CD4-positive, alpha-beta T cell treated with Interleukin-15 for 1 hour (primary cell): ENCODE results near the gene CHIT1.

Source experiments
- DNase-seq: peaks from one replicate; pipeline ENCODE4 v3.0.0-alpha.2; 2020

The CHIT1 gene

DNA sequence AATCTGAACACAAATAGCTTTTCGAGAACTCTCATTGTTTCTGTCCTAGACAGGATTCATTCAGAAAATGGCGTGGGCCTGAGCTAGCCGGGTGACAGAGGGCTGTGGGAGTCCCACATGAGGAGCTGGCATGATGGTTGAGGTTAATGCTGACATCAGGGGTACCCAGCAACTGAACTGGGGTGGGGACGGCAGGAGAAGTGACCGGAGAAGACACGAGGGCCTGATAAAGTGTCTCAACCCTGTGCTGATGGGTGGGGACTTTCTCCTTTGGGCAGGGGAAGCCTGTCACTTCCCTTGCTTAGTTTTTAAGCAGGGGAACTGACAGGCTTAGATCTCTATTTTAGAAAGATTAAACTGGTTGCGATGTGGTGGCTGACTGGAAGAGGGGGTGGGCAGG lies 14.6 kb downstream of the CHIT1 start:
- peak; percentile 26 for DNase-seq

DNA sequence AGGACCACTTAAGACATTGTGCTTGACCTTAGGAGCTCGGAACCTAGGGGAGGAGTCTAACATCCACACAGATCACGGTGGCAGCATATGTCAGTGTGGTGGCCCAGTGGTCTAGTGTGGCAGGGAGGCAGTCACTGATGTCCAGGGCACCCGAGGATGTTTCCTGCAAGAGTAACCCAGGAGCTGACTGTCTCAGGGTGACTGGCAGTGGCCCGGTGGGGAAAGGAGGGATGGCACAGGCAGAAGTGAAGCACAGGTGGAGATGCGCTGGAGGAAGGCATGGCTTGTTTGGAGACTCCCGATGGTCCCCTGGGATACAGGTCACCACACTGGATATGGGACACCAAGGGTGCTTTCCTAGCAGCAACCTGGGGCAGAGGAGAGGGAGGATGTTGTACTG lies 16.3 kb downstream of the CHIT1 start:
- DNase-seq = no peak

- DNase-seq = no peak
These were observed 17.7 kb downstream of the CHIT1 start for GRCh38 chr1:203211812-203212211.

DNA sequence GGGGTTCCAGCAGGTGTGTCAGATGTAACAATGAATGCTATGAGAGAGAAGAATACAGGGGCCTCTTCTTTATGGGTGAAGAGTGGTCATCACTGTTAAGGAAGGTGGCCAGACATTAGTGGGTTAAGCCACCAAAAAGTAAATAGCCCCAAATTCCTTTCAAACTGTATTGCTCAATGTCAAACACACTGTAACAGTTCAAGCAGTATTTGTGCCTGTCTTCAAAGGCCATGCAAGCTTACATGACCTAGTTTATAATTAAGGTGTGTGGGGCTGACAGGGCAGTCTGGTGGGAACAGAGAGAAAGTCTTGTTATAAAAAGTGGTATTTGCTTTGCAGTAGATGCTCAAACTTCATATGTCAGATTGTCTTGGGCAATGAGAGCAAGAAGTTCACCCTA lies 18.5 kb downstream of the CHIT1 start:
- DNase-seq = no peak

DNA sequence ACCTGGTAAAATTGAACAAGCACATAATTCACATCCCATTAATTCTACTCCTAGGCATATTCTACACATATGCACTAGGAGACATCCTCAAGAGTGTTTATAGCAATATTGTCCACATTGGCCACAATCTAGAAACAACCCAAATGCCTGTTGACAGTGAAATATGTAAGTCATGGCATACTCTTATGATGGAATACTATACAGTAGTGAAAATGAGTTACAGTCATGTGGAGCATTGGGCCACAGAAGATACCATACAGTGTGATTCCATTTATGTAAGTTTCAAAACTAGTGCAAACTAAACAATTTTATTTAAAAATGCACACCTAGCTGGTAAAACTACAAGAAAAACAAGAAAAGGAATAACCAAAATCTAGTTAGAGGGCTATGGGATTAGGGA lies 19.1 kb downstream of the CHIT1 start:
- DNase-seq = no peak

- no peak for DNase-seq
These were observed 21.3 kb downstream of the CHIT1 start for GRCh38 chr1:203208181-203208580.

DNA sequence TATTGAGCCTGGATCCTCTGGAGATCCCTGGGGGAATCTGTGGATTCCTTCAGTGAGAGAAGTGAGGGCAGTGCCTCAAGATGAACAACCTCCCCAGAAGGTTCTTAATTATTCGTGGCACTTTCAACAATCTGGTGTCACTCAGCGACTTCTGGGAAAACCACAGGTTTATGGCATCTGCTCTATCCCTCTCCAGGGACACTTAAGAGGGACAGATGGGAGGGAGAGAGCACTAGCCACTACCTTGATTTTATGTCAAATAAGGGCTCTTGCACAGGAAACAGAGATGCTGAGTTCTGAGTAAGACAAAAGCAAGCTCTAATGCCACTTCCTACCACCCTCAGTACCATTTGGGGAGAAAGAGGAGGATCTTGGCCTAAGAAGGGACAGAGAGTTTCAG lies 21.7 kb downstream of the CHIT1 start:
- no peak for DNase-seq

- DNase-seq = no peak
These were observed 23.3 kb downstream of the CHIT1 start for GRCh38 chr1:203206129-203206687.

- DNase-seq = no peak
These were observed 24.7 kb downstream of the CHIT1 start for GRCh38 chr1:203204756-203205155.

DNA sequence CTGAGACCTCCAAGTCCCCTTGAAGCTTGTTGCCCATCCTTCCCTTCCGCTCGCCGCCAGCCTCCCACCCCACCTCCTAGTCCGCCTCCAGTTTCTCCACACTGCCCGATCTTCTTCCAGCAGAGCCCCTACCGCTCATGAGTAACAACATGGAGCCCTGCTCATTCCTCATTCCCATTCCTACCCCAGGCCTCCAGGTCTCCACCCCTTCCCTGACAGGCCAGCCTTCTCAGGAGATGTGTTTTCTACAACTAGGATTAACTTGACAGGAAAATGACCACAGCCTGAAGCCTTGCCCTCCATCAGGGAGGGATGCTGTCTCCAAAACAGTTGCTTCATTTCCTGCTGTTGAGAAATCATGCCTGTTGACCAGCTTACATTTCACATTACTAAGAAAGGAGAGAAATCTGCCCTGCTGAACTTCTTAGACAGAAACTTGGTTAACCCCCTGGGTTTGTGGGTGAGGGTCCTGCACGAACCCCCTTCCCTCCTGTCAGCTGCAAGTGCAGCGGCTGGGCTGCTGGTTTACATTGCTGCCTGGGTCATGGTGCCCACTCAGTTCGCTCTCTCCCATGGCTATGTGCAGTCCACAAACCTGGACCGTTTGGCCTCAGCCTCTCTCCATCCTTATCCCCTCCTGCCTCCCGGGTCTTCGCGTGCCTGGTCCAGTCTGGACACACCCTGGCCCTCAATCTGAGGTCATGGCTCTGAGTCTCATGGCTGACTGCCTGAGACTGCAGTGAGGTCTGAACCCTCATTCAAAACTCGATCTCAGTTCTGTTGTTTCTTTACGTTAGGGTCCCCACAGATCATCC lies 26.8 kb downstream of the CHIT1 start:
- no peak for DNase-seq

DNA sequence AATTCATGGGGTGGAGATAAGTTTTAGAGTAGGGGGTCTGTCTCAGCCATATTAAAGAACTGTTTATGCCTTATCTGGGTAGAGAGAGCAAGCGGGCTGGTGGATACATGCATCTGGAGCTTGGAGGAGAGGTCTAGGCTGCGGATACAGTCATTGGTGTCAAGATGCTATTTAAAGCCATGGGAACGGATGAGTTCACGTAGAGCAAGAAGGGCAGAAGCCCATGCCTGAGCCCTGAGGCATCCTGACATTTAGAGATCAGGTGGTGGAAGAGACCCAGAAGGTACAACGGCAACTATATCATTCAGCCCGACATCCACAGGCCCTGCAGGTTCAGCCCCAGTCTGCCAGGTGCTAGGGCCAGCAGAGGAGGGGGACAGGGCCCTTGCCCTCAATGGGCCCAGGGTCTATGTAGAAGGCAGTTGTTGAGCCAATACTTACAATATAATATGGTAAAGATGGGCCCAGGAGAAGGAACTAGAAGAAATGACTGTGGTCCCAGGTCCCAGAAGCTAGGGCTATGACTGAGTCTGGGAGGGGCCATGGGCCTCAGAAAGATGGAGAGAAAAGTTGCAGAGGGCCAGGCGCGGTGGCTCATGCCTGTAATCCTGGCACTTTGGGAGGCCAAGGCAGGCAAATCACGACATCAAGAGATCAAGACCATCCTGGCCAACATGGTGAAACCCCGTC lies 27.8 kb downstream of the CHIT1 start:
- DNase-seq = no peak

- DNase-seq = no peak
These were observed 28.6 kb downstream of the CHIT1 start for GRCh38 chr1:203200916-203201315.

DNA sequence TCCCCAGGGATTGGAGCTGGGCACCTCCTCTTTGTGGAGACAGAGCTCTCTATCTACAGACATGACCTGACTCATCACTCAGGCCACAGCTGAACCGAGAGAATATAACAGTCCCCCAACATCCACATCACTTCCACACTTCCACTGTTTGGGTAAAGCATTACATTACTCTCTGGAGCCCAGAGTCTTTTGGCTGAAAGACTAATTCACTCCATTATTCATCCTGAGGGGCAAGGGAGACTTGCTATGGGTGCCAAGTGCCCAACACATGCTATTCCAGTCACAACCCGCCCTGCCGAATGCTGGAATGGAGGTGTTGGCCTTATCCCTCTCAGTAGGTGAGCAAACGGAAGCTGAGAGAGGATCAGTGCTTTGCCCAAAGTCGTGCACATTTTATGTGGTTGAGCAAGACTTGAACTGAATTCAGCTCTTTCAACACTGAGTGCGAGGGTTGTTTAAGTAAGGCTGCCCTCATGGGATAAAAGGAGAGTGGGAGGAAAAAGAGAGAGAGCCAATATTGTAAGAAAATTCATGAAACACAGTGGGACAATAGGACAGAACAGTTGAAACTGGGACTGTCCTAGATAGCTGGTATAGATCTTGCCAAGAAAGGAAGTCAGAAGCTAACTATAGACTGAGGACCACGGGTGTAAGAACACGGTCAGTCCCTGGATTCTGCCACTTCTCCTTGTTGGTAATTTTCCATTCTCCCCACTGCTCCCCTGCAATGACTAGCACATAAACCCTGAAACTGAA lies 29.5 kb downstream of the CHIT1 start:
- DNase-seq = no peak

DNA sequence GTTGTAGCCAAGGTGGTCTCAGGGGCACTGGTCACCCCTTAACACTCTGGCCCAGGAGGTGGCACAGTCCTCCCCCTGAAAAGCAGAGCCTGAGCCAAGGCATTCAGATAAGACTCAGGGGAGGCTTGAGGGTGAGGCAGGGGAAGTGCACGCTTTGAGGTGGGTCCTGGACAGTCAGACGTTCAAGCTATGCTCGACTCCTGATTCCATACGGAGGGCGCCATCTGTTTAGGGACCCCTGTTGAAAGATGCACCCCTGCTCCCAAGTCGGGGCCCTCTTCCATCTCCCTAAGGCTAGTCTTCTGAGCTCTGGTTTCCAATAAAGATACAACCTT lies 30.0 kb downstream of the CHIT1 start:
- DNase-seq = no peak

- no peak for DNase-seq
These were observed 30.5 kb downstream of the CHIT1 start for GRCh38 chr1:203199002-203199401.

DNA sequence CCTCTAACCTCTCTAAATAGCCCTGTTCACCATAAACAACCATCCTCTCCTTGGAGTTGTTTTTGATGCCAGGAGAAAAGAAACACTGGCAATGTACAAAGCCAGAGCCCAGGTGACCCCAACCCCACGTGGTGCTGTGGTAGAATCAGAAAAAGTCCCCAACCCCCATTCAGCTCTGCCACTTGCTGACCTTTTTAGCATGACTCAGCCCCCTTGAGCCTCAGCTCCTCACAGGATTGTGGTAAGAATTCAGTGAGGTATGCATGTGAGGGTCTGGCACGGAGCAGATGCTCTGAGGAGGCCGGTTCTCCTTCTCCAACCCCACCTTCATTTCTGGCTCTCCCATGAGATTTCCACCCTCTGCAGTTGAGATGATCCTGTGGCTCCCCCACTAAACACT lies 31.8 kb downstream of the CHIT1 start:
- no peak for DNase-seq

DNA sequence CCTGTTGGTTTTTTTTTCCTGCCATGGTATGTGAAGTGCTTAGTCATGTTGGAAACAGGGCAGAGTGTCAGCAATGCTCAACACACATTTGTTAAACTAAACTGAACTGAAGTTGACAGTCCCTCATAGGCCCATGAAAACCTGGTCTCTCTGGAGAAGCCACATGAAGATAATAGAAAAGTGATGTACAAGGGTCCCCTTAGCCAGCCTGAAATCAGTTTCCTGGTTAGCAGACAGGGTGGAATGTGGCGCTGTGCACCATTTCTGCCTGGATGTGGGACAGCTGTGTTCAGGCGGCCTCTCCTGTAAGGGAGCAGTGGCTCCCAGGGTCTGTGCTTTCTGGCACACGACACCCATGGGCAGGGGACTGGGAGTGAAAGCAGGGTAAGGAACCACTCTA lies 33.1 kb downstream of the CHIT1 start:
- DNase-seq = no peak

- no peak for DNase-seq
These were observed 38.5 kb downstream of the CHIT1 start for GRCh38 chr1:203190949-203191348.

GRCh38 chr1:203189951-203190352 lies 39.5 kb downstream of the CHIT1 start:
- DNase-seq = no peak

GRCh38 chr1:203188686-203189232 lies 40.7 kb downstream of the CHIT1 start:
- DNase-seq = no peak

DNA sequence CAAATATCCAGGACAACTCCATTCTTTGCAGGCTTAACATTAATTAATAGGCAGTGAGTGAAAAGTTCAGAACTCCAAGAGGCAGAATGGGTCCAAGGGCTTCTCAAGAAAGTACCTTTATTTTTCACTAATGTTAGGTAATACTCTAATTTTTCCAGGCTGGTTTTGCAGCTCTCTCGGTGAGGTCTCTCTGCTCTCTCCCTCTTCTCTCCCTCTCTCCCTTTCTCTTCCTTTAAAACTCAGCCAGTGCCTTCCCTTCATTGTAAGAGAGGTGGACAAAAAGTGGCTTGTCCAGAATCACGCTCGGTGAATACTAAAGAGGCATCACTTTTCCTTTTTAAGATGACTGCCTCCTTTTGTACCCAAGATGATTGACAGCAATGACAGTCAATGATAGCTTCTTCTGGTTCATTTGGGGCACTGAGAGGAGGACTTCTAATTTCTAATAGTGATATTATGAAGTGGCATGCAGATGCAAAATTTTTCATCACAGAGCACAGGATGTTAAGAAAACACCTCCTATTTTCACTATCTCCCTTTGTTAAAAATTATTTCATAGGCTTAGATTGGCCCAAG lies 41.7 kb downstream of the CHIT1 start:
- no peak for DNase-seq

DNA sequence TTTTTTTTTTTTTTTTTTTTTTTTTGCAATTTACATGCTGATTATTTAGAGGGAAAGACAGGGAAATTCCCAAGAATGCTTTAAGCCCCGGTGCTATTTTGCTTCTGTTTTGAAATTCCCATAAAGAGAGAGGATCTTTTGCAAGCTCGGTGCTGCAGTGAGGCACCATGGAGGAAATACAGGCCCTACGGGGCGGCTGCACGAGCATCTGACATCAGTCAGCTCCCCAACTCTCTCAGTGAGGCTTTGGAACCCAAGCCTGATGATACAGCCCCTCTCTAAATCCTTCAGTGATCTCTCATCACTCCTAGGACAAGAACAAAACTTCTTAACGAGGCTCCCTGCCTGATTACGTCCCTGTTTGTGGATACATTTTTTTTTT lies 42.2 kb downstream of the CHIT1 start:
- no peak for DNase-seq
